ENCODE results near the gene GAK. TPM values are rescaled to one million over a fixed set of nuclear protein-coding genes. Genes with fewer than 3 reads are reported as not detected.

GAK gene
- total and polyA plus RNA-seq, 2 of the 4 experiments (the other 2 are of a cell fraction) = 45.1 to 133 TPM

- TF ChIP-seq MXI1 (IDR thresholded peaks at IDR 0.05; ENCODE audit: borderline replicate concordance, low read depth, low read length) (no peak), BHLHE40 (IDR thresholded peaks at IDR 0.05; ENCODE audit: low read depth, low read length) (no peak)
Measured at GRCh38 chr4:821631-822030, 110.5 kb downstream of the GAK start (continued).

GRCh38 chr4:821181-821591 is 110.9 kb downstream of the GAK start:
- no peak for DNase-seq
- H4K5ac ChIP-seq (ENCODE audit: low read depth, low read length) = no peak overlapping the region
- no peak for TF ChIP-seq POLR2A (IDR thresholded peaks at IDR 0.05; ENCODE audit: low read depth, low read length)
- TF ChIP-seq CHD1 (IDR thresholded peaks at IDR 0.05; ENCODE audit: low read depth, low read length) = no peak
- no peak for TF ChIP-seq ELK1 (IDR thresholded peaks at IDR 0.05; ENCODE audit: borderline replicate concordance, low read depth, low read length)
- no peak for TF ChIP-seq CTCF (conservative IDR thresholded peaks at IDR 0.05; ENCODE audit: low read depth, low read length)
- no peak for TF ChIP-seq SMC3 (IDR thresholded peaks at IDR 0.05; ENCODE audit: low read depth, low read length)
- TF ChIP-seq RFX5 (IDR thresholded peaks at IDR 0.05; ENCODE audit: low read depth, low read length) = no peak
- TF ChIP-seq CEBPB (IDR thresholded peaks at IDR 0.05; ENCODE audit: low read depth, low read length) = no peak
- no peak for TF ChIP-seq USF2 (IDR thresholded peaks at IDR 0.05; ENCODE audit: low read depth, low read length)
- TF ChIP-seq FOS (IDR thresholded peaks at IDR 0.05; ENCODE audit: low read depth, low read length) = no peak
- TF ChIP-seq MAFK (IDR thresholded peaks at IDR 0.05; ENCODE audit: low read depth, low read length) = no peak
- TF ChIP-seq MAZ (IDR thresholded peaks at IDR 0.05; ENCODE audit: borderline replicate concordance, low read depth, low read length) = no peak
- TF ChIP-seq MXI1 (IDR thresholded peaks at IDR 0.05; ENCODE audit: borderline replicate concordance, low read depth, low read length) = no peak
- no peak for TF ChIP-seq RCOR1 (IDR thresholded peaks at IDR 0.05; ENCODE audit: insufficient replicate concordance, low read length)
- no peak for TF ChIP-seq RAD21 (IDR thresholded peaks at IDR 0.05; ENCODE audit: low read length)

More at GRCh38 chr4:821181-821591, 110.9 kb downstream of the GAK start:
- no peak overlapping the region for H3K4me3 ChIP-seq (ENCODE audit: insufficient read depth, low read depth, low read length)
- H3K9ac ChIP-seq (ENCODE audit: low read depth, low read length) = no peak overlapping the region
- H3K27ac ChIP-seq (ENCODE audit: insufficient read depth, low read length) = no peak overlapping the region
- no peak overlapping the region for H2BK20ac ChIP-seq (ENCODE audit: low read depth, low read length)
- in situ Hi-C loops (cut with MboI; ENCODE audit: low sequenced_read_pairs) = no loop called here
- no peak overlapping the region for H3K4me2 ChIP-seq (ENCODE audit: low read depth, low read length)
- H3K14ac ChIP-seq (replicated peaks; ENCODE audit: low read depth, low read length) = no peak overlapping the region
- no peak overlapping the region for H2BK5ac ChIP-seq (ENCODE audit: low read depth, low read length, poor library complexity, severe bottlenecking)
- intact Hi-C loops (cut with micrococcal nuclease) = no loop called here
- dilution Hi-C loops (cut with HindIII; ENCODE audit: low sequenced_read_pairs, unreplicated experiment) = no loop called here
- no peaks in the 10 kb centered on the region; the same call in 1 of the 2 replicates for H4K20me1 ChIP-seq (ENCODE audit: insufficient read depth, low read length)
- no peak overlapping the region for H2BK15ac ChIP-seq (ENCODE audit: low read depth, low read length)
- H3K9me3 ChIP-seq (ENCODE audit: control insufficient read depth, insufficient read depth, low read length) = peaks cover 4% of the 10 kb centered on the region
- ATAC-seq (ENCODE audit: low read depth) = no peak
- no peaks in the 10 kb centered on the region for H3K79me1 ChIP-seq (ENCODE audit: low read depth in 1 of 2, low read length in 2 of 2)
- BruUV-seq (replicated peaks) = no TSS peak
- H3K27me3 ChIP-seq (ENCODE audit: control insufficient read depth, insufficient read depth, low read length) = peaks cover 77% of the 10 kb centered on the region
- ChIA-PET POLR2A (ENCODE audit: unreplicated experiment) (no interaction called here), CTCF (no interaction called here)
- H2AK9ac ChIP-seq (replicated peaks; ENCODE audit: low read depth, low read length, poor library complexity) = no peak overlapping the region
- no peak overlapping the region for H4K91ac ChIP-seq (ENCODE audit: insufficient read depth, low read depth, low read length)
- no peak overlapping the region for H3K23ac ChIP-seq (ENCODE audit: low read depth, low read length)
- 82% methylated on average over 15 of the region's 22 CpGs; no CpG with 5 or more reads in 1 of the 2 experiments for WGBS, 2 experiments (ENCODE audit: extremely low coverage in 2 of 2, insufficient read length in 1 of 2)
- no peak overlapping the region for H3K4ac ChIP-seq (ENCODE audit: low read depth, low read length)
- no peak overlapping the region for H4K8ac ChIP-seq (ENCODE audit: low read depth in 2 of 2, low read length in 2 of 2)
- no peak overlapping the region for H2BK120ac ChIP-seq (ENCODE audit: low read depth, low read length)
- no peak overlapping the region for H3K56ac ChIP-seq (ENCODE audit: extremely low read depth, insufficient read depth, low read length)
- H3K18ac ChIP-seq (ENCODE audit: low read depth, low read length) = no peak overlapping the region
- no peak overlapping the region for H2AFZ ChIP-seq (replicated peaks; ENCODE audit: low read length, poor library complexity)
- H3K4me1 ChIP-seq (ENCODE audit: control insufficient read depth, insufficient read depth, low read length) = no peaks in the 10 kb centered on the region
- no peaks in the 10 kb centered on the region for H3K36me3 ChIP-seq (ENCODE audit: control insufficient read depth, insufficient read depth, low read length)
- no peaks in the 10 kb centered on the region for H3K9me1 ChIP-seq (ENCODE audit: insufficient read depth, low read length)
- no peak overlapping the region for H2AK5ac ChIP-seq (ENCODE audit: low read depth, low read length)

All from IMR-90 (cell line).